ENCODE data around the gene STEAP3. TPM values are rescaled to one million over a fixed set of nuclear protein-coding genes. Genes with fewer than 3 reads are reported as not detected.

The STEAP3 gene
- total RNA-seq, 4 donors from 2014 or later: 2.5 to 5.9 (median 5.2) TPM

DNA sequence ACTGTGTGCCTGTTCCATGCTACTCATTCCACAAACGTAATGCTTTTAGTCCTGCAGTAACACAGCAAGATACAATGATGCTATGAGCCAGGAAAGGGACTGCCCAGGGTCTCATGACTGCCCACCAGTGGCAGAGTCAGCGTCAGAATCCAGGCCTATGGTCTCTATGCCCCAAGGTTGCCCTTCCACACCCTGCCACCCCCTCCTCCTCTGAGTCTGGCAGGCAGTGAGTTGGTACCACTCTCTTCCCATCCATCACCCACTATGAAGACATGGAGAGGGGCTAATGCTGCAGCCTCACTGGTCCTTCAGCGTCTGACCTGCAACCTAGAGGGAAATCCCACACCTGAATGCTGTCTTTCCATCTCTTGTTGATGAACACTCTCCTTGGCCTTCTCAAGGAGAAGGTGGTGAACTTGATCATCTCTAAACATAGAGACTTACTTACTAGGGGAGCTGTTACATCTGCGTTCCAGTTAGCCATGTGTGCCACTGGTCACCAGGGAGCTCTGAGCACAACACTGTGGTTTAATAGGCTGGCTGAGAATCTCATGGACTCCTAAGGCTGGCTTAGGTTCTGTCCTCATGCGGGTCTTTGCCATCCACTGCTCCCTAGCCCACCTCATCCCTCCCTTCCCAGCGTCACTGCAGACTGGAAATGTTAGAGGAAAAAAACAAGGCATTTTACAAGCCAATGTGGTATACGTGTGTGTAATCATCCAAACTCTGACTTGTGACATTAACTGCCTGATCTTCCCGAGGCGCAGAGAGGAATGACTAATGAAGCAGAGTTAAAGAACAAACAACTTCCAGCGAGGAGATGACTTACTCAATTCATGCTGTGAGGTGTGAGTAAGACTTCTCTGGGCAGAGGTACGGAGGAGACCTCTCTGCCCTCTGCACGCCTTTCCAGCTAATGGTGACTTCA is 28.8 kb downstream of the STEAP3 start:
- Histone ChIP-seq H3K9me3 (no peaks in the 10 kb centered on the region), H3K4me3 (no peak overlapping the region), H3K36me3 (peaks cover 0 to 36% (median 9%) of the 10 kb centered on the region in 4 donors), H3K4me1 (peaks cover 0 to 7% (median 3%) of the 10 kb centered on the region in 4 donors), H3K27me3 (no peaks in the 10 kb centered on the region), H3K27ac (replicated peaks in 1 of 4) (no peak overlapping the region)
- 64% methylated on average over 11 of the region's 12 CpGs for WGBS
- TF ChIP-seq POLR2A (IDR thresholded peaks at IDR 0.05; ENCODE audit: low read depth) (no peak), EP300 (IDR thresholded peaks at IDR 0.05) (no peak), CTCF (IDR thresholded peaks at IDR 0.05) (no peak), POLR2AphosphoS5 (IDR thresholded peaks at IDR 0.05) (no peak)
- intact Hi-C loops (cut with DNase I): no loop called here
- no peak for DNase-seq (ENCODE audit: extremely low spot score)

DNA sequence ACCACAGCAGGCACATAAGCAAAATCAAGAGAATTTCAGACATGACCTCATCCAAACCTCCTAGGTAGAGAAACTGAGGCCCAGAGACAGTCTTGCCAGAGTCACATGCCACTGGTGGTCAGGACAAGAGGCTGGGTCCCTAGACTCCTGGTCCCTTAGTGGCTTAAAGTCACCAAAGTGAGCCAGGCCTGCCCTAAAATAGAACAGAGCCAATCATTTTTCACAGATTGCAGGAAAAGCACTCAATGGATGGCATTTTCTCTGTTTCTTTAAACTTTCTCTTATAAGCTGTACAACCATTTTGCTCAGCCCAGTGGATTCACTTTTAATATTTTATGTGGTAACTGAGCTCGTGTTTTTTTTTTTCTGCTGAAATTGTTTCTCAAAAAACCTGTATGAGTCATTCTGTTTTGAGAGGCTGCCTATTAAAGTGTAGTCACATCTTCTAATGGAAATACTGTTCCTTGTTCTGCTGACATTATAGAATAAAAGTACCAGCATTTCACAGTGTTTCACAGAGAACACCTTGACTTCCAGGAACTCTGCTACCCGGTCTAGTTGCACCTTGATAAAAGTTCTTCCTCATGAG is 29.6 kb downstream of the STEAP3 start:
- H3K36me3 ChIP-seq: peaks cover 0 to 29% (median 3%) of the 10 kb centered on the region in 4 donors
- no peaks in the 10 kb centered on the region for H3K27me3 ChIP-seq
- TF ChIP-seq POLR2AphosphoS5 (IDR thresholded peaks at IDR 0.05) (no peak), POLR2A (IDR thresholded peaks at IDR 0.05; ENCODE audit: low read depth) (no peak)
- peaks cover 0 to 7% (median 3%) of the 10 kb centered on the region in 4 donors for H3K4me1 ChIP-seq
- WGBS: 48% methylated on average over 2 of the region's 2 CpGs
- H3K4me3 ChIP-seq: no peak overlapping the region
- H3K27ac ChIP-seq (replicated peaks in 1 of 4): no peak overlapping the region
- H3K9me3 ChIP-seq: no peaks in the 10 kb centered on the region
- no peak for DNase-seq (ENCODE audit: extremely low spot score)
- intact Hi-C loops (cut with DNase I): no loop called here

GRCh38 chr2:119253760-119254600 is 30.3 kb downstream of the STEAP3 start:
- peaks cover 0 to 7% (median 3%) of the 10 kb centered on the region in 4 donors for H3K4me1 ChIP-seq
- TF ChIP-seq POLR2A (IDR thresholded peaks at IDR 0.05; ENCODE audit: low read depth) (no peak), EP300 (IDR thresholded peaks at IDR 0.05) (no peak), POLR2AphosphoS5 (IDR thresholded peaks at IDR 0.05) (no peak), CTCF (IDR thresholded peaks at IDR 0.05) (no peak)
- no peak overlapping the region for H3K27ac ChIP-seq (replicated peaks in 1 of 4)
- H3K4me3 ChIP-seq: no peak overlapping the region
- peaks cover 0 to 21% (median 2%) of the 10 kb centered on the region in 4 donors for H3K36me3 ChIP-seq
- DNase-seq (ENCODE audit: extremely low spot score): no peak
- no peaks in the 10 kb centered on the region for H3K27me3 ChIP-seq
- no peaks in the 10 kb centered on the region for H3K9me3 ChIP-seq
- intact Hi-C loops (cut with DNase I): no loop called here
- 89% methylated on average over 14 of the region's 14 CpGs for whole genome bisulfite sequencing

DNA sequence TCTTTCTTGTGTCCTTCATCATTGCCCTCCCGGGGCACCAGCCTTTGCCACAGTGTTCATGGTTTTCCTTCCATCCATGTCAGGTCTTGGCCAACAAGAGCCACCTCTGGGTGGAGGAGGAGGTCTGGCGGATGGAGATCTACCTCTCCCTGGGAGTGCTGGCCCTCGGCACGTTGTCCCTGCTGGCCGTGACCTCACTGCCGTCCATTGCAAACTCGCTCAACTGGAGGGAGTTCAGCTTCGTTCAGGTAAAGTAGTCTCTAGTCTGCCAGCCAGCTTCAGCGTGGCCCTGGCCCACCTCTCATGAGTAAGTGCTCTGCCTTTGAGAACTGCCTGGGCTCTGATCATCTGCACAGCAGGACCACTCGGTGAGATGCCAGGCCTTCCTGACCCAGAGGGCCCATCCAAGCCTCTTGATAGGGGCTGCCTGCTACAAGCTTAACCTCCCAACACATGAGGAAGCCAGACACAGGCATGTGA is 31.0 kb downstream of the STEAP3 start:
- Histone ChIP-seq H3K4me3 (no peak overlapping the region), H3K27me3 (no peaks in the 10 kb centered on the region), H3K9me3 (no peaks in the 10 kb centered on the region), H3K4me1 (peaks cover 0 to 7% (median 3%) of the 10 kb centered on the region in 4 donors), H3K36me3 (peaks cover 0 to 14% (median 0%) of the 10 kb centered on the region in 4 donors), H3K27ac (replicated peaks in 1 of 4) (no peak overlapping the region)
- no peak for DNase-seq (ENCODE audit: extremely low spot score)
- no peak for TF ChIP-seq POLR2A (IDR thresholded peaks at IDR 0.05; ENCODE audit: low read depth)
- TF ChIP-seq EP300 (IDR thresholded peaks at IDR 0.05): no peak
- TF ChIP-seq CTCF (IDR thresholded peaks at IDR 0.05): no peak
- TF ChIP-seq POLR2AphosphoS5 (IDR thresholded peaks at IDR 0.05): no peak
- intact Hi-C loops (cut with DNase I): no loop called here
- WGBS: 95% methylated on average over 2 of the region's 10 CpGs

All from esophagus muscularis mucosa (tissue), 4 donors.